ENCODE data around the gene AKNAD1.

GRCh38 chr1:108832929-108833328 is 24.0 kb downstream of the AKNAD1 start:
- TF ChIP-seq USF2 (IDR thresholded peaks at IDR 0.05; ENCODE audit: low read length), result no peak
- no peak for TF ChIP-seq YY1 (IDR thresholded peaks at IDR 0.05; ENCODE audit: low read depth, low read length)
- TF ChIP-seq GABPA (IDR thresholded peaks at IDR 0.05; ENCODE audit: borderline replicate concordance, insufficient read depth, low read length), result no peak
- TF ChIP-seq RAD21 (IDR thresholded peaks at IDR 0.05 in 1 of 2, conservative IDR thresholded peaks at IDR 0.05 in 1 of 2; ENCODE audit: low read depth in 2 of 2, low read length in 2 of 2), result no peak
- TF ChIP-seq CTCF (IDR thresholded peaks at IDR 0.05; ENCODE audit: control extremely low read depth in 1 of 3, insufficient read depth in 1 of 3, low read depth in 1 of 3, low read length in 3 of 3), result no peak
